GM18951 (cell line): Measurements from ENCODE around the gene RAB26.

Source experiments
- POLR2A ChIP-seq: IDR thresholded peaks from 4 replicates; pipeline ENCODE4 v1.6.1; 2011; ENCODE audit warnings: mild to moderate bottlenecking; ENCODE audit not compliant: insufficient read length, insufficient read depth; ENCODE audit errors: extremely low read depth
- in situ Hi-C: fragments of 300-500 bp; cut with MboI; formaldehyde crosslinking; loops from one replicate; pipeline ENCODE4 v1.12.0; 2022; ENCODE audit warnings: low sequenced_read_pairs, mixed read lengths, inconsistent platforms; ENCODE audit not compliant: unreplicated experiment

Gene RAB26

DNA sequence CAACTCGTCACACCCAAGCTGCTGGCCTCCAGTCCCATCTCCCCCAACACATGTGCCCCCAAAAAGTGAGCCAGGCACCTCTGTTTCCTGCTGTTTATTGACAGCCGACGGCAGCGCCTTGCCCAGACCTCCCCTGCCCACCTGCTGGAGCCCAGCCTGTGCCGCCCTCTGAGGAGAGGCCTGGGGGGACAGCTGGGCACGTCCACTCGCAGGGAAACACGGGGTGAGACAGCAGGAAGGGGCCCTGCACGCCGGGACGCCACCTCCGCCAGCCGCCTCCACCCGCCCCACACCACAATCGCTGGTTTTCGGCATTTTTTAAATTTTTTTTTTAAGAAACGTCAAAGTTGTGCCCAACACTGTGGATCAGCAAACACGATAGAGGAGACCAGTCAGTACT lies 28.7 kb downstream of the RAB26 start:
- no peak for TF ChIP-seq POLR2A
- in situ Hi-C loops, result no loop called here

DNA sequence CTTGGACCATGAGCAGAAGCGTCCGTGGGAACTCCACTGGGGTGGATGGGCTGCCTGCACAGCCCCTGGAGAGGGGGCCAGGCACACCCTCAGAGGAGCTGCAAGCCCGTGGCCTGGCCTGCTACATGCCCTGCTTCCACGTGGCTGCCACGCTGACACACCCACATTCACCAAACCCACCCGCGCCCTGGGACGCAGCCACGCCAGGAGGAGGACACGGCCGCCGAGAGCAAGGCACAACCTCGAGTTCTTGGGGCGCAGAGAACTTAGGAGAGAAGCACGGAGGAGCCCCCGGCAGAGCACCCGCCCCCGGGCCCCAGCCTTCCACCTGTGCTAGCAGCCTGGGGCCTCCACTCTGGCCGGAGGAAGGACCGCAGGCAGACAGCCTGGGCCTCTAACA lies 29.1 kb downstream of the RAB26 start:
- no peak for TF ChIP-seq POLR2A
- in situ Hi-C loops, result no loop called here

DNA sequence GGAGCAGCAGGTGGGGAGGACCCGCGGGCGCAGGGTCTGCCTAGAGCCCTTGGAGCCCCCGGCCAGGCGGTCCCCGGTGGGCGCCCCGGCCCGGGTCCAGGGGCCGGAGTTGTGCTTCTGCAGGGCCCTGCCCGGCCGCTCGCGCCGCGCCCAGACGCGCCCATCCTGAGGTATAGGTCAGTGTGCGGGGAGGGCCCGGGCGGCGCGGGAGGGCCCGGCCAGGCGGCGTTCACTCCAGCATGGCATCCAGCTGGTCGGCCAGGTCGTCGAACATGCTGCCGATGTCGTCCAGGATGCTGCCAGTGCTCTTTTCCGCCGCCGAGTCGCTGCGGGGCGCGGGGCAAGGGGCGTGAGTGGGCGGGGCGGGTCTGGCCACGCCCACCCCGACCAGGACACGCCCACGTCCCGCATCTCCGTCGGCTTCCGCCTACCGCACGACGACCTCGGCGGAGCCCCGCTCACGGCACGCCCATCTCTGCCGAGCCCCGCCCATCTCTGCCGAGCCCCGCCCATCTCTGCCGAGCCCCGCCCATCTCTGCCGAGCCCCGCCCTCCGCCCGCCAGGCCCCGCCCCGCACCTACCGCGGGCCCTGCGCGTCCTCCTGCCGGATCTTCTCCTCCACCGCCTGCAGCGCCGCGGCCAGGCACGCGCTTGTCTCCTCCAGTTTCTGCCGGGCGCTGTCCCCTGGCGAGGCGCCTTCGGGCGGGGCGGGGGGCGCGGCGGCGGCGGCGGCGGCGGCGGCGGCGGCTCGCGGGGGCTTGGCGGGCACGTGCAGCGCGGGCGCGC lies 30.1 kb downstream of the RAB26 start:
- no peak for TF ChIP-seq POLR2A
- in situ Hi-C loops, result no loop called here

DNA sequence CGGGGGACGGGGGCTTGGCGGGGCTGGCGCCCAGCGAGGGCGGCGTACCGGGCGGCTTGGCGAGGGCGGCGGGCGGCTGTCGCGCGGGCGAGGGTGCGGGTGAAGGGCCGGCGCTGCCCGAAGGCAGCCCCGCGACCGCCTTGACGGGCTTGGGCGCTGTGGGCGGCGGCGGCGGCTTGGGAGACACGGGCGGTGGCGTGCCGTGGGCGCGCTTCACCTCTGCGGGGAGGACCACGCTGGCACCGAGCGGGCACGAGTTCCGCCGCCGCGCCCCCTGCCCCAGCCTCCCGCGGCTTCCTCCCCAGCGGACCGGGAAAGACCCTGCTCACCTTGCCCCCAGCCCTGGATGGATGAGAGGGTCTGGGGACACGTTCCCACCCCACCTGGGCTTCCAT lies 30.7 kb downstream of the RAB26 start:
- TF ChIP-seq POLR2A, result no peak
- in situ Hi-C loops, result no loop called here

DNA sequence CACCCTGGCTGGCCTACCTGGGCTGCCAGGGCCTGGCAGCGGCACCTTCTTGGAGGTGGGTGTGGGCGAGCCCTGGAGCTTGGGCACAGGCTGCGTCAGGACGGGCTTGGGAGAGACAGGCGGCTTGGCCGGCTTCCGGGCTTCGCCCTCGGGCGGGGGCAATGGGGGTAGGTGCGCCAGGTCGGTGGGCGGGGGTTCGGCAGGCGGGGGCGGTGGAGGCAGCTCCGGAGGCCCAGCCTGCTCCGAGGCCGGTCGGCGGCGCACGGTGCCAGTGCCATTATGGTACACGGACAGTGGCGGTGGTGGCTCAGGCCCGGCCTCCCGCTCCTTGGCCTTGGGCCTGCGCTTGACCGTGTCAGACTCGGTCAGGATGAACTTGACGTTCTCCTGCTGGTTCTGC lies 31.2 kb downstream of the RAB26 start:
- in situ Hi-C loops, result no loop called here

DNA sequence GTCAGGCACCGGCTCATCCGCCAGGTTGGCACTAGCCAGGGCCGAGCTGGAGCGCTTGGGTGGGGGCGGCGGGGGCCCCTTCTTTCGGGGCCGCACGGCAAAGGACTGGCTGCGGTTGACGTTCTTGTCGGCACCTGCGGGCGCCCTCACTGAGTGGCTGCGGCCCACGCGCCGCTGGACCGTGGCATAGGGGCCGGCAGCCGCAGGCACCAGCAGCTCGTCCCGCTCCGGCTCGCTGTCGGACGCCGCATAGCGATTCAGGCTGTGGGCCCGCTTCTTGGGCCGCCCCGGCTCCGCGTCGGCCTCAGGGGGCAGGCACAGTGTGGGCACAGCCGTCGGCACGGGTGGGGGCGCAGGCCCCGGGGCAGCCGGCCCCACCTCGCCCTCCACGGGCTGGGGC lies 32.0 kb downstream of the RAB26 start:
- in situ Hi-C loops, result no loop called here

More for the DNA sequence above, 31.2 kb downstream of the RAB26 start:
- no peak for TF ChIP-seq POLR2A

DNA sequence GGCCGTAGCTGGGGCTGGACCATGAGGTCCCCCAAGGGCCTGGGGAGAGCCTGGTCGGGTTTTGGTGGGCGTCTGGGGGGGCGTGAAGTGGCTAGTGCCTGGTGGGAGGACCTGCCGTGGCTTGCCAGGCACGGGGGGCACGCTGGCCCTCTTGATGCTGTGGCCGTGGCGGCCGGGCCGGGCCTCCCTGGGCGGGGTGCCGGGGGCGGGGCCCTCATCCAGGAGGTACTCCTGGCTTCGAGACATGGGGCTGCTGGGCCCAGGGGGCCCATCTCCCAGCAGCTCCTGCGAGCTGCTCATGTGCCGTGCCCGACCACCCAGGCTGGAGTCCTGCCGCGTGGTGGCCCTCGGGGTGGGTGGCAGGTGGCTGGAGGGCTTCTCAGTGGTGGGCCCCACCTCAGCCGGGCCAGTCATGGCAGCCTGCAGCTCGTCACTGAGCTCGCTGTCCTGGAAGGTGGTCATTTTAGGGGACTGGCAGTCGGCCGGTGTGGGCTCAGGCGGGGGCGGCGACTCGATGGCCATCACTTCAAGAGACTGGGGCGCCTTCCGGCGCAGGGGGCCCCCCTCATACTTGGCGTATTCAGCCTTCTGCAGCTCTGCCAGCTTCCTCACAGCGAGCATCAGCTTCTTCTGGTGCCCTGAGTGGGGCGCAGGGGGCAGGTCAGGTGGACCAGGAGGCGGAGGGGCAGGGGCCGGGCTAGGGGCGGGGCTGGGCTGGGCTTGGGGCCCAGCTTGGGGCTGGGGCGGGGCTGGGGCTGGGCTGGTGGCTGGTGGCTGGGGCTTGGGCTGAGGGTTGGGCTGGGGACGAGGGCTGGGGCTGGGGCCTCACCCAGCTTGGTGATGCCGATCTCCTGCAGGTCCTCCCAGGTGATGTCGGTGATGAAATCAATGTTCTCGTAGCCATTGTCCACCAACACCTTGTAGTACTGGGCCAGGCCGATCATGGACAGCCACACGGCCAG lies 32.8 kb downstream of the RAB26 start:
- in situ Hi-C loops, result no loop called here
- TF ChIP-seq POLR2A, result no peak

More for the DNA sequence above, 32.0 kb downstream of the RAB26 start:
- no peak for TF ChIP-seq POLR2A

DNA sequence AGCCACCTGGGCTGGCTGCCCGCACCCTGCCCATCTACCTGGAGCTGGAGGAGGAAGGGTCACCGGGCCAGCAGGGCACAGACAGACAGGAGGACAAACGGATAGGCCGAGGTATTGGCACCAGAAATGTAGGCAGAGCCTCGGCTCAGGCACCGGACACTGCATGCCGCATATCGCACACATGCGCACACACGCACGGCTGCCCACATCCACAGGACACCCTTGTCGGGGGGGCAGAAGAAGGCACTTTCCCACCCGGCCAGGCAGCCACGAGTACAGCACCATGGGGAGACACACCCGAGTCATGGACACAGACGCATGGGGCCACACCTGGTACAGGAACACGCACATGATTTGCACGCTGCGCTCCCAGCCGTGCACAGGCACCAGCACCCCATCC lies 33.5 kb downstream of the RAB26 start:
- TF ChIP-seq POLR2A, result no peak
- in situ Hi-C loops, result no loop called here

DNA sequence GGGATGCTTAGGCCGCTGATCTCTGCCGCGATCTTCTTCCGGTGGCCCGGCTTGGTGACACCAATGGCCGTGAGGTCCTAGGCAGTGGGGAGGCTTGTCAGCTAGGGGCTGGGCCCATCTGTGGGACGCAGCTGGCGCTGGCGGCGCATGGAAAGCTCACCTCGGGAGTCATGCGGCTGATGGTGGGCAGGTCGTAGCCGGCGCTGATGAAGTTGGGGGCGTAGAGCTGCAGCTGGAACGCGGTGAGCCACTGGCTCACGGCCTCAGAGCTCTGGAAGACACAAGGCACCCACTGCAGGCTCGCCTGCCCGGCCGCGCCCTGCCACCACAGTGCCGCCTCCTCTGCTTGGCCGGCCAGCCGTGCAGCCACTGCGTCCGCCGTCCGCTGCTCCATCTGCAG lies 35.2 kb downstream of the RAB26 start:
- in situ Hi-C loops, result no loop called here
- no peak for TF ChIP-seq POLR2A

DNA sequence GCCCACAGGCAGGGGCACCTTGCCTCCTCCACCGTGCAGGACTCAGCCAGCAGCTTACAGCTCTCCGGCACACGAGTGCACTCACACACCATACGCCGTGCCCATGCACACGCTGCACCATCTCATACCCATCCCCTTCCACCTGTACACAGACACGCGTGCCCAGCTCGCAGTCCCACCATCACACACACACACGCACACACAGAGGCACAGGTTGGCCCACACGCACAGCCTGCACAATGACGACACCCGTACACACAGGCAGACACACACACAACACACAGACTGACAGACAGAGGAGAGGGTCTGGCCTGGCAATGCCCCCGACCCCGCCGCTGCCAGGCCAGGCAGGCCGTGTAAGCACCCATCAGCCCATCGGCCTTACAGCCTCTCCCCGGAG lies 35.9 kb downstream of the RAB26 start:
- no peak for TF ChIP-seq POLR2A
- in situ Hi-C loops, result no loop called here

DNA sequence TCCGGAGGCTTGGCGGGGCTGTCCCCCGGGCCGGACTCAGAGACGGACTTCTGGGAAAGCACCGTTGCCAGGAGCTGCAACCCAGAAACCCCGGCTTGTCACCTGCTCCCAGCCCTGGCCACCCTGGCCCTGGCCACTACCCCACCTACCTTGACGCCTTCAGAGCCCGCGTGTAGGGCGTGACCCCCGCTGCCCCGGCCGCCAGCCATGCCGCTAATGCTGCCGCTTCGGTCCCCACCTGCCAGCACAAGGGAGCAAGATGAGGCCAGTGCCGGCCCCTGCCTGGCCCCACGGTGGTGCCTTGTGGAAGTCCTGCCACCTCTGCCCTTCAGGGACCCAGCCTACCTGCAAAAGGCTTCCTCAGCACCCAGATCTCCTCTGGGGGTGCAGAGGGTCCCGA lies 36.5 kb downstream of the RAB26 start:
- in situ Hi-C loops, result no loop called here
- no peak for TF ChIP-seq POLR2A

DNA sequence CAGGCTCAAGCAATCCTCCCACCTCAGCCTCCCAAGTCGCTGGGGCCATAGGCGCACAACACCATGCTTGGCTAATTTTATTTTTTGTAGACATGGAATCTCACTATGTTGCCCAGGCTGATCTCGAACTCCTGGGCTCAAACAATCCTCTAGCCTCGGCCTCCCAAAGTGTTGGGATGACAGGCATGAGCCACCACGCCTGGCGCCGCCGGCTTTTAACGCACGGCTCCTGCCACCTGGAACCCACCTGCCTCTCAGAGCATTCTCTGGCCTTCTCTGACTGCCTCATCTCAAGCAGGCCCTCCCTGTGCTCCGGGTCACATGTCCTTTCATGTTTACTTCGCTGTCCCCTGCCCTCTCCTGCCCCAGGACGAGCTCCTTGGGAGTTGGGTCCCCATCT lies 37.6 kb downstream of the RAB26 start:
- TF ChIP-seq POLR2A, result no peak
- in situ Hi-C loops, result no loop called here

DNA sequence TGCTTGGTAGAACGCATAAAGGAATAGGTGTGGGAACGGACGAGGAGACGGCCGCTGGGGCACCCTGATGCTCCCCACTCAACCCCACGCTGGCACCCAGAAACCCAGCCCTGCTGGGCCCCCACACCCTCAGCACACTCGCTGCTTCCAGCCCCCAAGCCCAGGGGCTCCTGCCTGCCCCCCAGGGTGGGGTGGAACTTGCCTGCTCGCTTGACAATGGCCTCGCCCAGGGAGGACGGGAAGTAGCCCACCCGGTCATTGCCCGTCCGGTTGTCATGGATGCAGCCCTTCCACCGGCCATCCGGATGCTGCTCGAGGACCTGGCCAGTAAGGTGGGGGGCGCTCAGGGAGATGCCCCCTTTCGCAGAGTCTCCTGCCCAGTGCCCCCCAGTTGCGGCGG lies 38.1 kb downstream of the RAB26 start:
- TF ChIP-seq POLR2A, result no peak
- in situ Hi-C loops, result no loop called here

DNA sequence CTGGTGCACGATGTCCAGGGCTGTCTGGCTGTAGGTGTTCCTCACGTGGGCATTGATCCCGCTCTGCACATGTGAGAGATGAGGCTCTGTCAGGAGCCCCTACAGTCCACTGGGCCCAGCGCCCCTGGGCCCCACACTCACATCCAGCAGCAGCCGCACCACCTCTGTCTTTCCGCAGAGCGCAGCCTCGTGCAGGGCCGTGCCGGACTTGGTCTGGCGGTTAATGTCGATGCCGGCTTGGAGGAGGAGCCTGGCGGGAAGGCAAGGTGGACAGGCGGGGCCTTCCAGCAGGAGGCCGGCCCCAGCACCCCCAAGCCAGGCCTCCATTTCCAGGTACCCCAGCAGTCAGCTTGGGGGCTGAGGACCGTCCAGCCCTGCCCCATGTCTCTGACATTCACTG lies 38.8 kb downstream of the RAB26 start:
- in situ Hi-C loops, result no loop called here
- TF ChIP-seq POLR2A, result no peak
